Measurements from ENCODE around the gene SDK1.
"Not testable (repeated sequence)": the region's sequence is repeated elsewhere in the genome, so short reads cannot be mapped to it uniquely, and the experiment has no call there.

The SDK1 gene

GRCh38 chr7:3738964-3739363 is 437.9 kb downstream of the SDK1 start:
- H3K9me3 Mint-ChIP-seq, result peaks cover 13% of the 10 kb centered on the region
- H3K4me1 Mint-ChIP-seq, result no peaks in the 10 kb centered on the region
- DNase-seq (ENCODE audit: low spot score in 2 of 2), result no peak
- ATAC-seq (replicated peaks; ENCODE audit: extremely low read depth, poor library complexity, severe bottlenecking), result no peak
- no peak overlapping the region for H3K27ac Mint-ChIP-seq (ENCODE audit: low read depth)
- peaks cover 49% of the 10 kb centered on the region for H3K27me3 Mint-ChIP-seq
- no peaks in the 10 kb centered on the region for H3K36me3 Mint-ChIP-seq (ENCODE audit: insufficient read depth)
- no peak overlapping the region for H3K4me3 Mint-ChIP-seq

GRCh38 chr7:3739983-3740382 is 438.9 kb downstream of the SDK1 start:
- Mint-ChIP-seq H3K27ac (ENCODE audit: low read depth) (no peak overlapping the region), H3K27me3 (peaks cover 56% of the 10 kb centered on the region), H3K36me3 (ENCODE audit: insufficient read depth) (no peaks in the 10 kb centered on the region), H3K4me3 (no peak overlapping the region), H3K9me3 (peaks cover 13% of the 10 kb centered on the region), H3K4me1 (no peaks in the 10 kb centered on the region)
- ATAC-seq (replicated peaks; ENCODE audit: extremely low read depth, poor library complexity, severe bottlenecking), result no peak
- DNase-seq (ENCODE audit: low spot score in 2 of 2), result no peak

GRCh38 chr7:3747467-3747866 is 446.4 kb downstream of the SDK1 start:
- no peak overlapping the region for H3K4me3 Mint-ChIP-seq
- no peaks in the 10 kb centered on the region for H3K9me3 Mint-ChIP-seq
- H3K27ac Mint-ChIP-seq (ENCODE audit: low read depth), result no peak overlapping the region
- no peaks in the 10 kb centered on the region for H3K4me1 Mint-ChIP-seq
- H3K27me3 Mint-ChIP-seq, result peaks cover 33% of the 10 kb centered on the region
- ATAC-seq (replicated peaks; ENCODE audit: extremely low read depth, poor library complexity, severe bottlenecking) (no peak), DNase-seq (ENCODE audit: low spot score in 2 of 2) (no peak)
- no peaks in the 10 kb centered on the region for H3K36me3 Mint-ChIP-seq (ENCODE audit: insufficient read depth)

GRCh38 chr7:3748389-3748788 is 447.3 kb downstream of the SDK1 start:
- Mint-ChIP-seq H3K36me3 (ENCODE audit: insufficient read depth) (no peaks in the 10 kb centered on the region), H3K4me3 (no peak overlapping the region), H3K4me1 (no peaks in the 10 kb centered on the region), H3K27me3 (peaks cover 29% of the 10 kb centered on the region), H3K27ac (ENCODE audit: low read depth) (no peak overlapping the region), H3K9me3 (no peaks in the 10 kb centered on the region)
- ATAC-seq (replicated peaks; ENCODE audit: extremely low read depth, poor library complexity, severe bottlenecking) (no peak), DNase-seq (ENCODE audit: low spot score in 2 of 2) (no peak)

- H3K4me3 Mint-ChIP-seq, result no peak overlapping the region
- no peaks in the 10 kb centered on the region for H3K36me3 Mint-ChIP-seq (ENCODE audit: insufficient read depth)
- H3K4me1 Mint-ChIP-seq, result no peaks in the 10 kb centered on the region
- DNase-seq (ENCODE audit: low spot score in 2 of 2) (no peak), ATAC-seq (replicated peaks; ENCODE audit: extremely low read depth, poor library complexity, severe bottlenecking) (no peak)
- no peaks in the 10 kb centered on the region for H3K9me3 Mint-ChIP-seq
- H3K27ac Mint-ChIP-seq (ENCODE audit: low read depth), result no peak overlapping the region
- peaks cover 19% of the 10 kb centered on the region for H3K27me3 Mint-ChIP-seq
These were observed 452.8 kb downstream of the SDK1 start for GRCh38 chr7:3753868-3754267.

- Mint-ChIP-seq H3K27ac (ENCODE audit: low read depth) (no peak overlapping the region), H3K27me3 (peaks cover 20% of the 10 kb centered on the region), H3K4me1 (no peaks in the 10 kb centered on the region), H3K4me3 (no peak overlapping the region), H3K36me3 (ENCODE audit: insufficient read depth) (no peaks in the 10 kb centered on the region), H3K9me3 (no peaks in the 10 kb centered on the region)
- ATAC-seq (replicated peaks; ENCODE audit: extremely low read depth, poor library complexity, severe bottlenecking) (no peak), DNase-seq (ENCODE audit: low spot score in 2 of 2) (no peak)
These were observed 453.7 kb downstream of the SDK1 start for GRCh38 chr7:3754493-3755341.

GRCh38 chr7:3755778-3756453 is 454.9 kb downstream of the SDK1 start:
- not testable (repeated sequence) for ATAC-seq (replicated peaks; ENCODE audit: extremely low read depth, poor library complexity, severe bottlenecking); H3K36me3 Mint-ChIP-seq (ENCODE audit: insufficient read depth); H3K4me1 Mint-ChIP-seq; H3K4me3 Mint-ChIP-seq; H3K27ac Mint-ChIP-seq (ENCODE audit: low read depth); DNase-seq (ENCODE audit: low spot score in 2 of 2); H3K9me3 Mint-ChIP-seq
- peaks cover 32% of the 10 kb centered on the region for H3K27me3 Mint-ChIP-seq

- Mint-ChIP-seq H3K4me3 (no peak overlapping the region), H3K27me3 (peaks cover 38% of the 10 kb centered on the region), H3K27ac (ENCODE audit: low read depth) (no peak overlapping the region), H3K36me3 (ENCODE audit: insufficient read depth) (no peaks in the 10 kb centered on the region), H3K9me3 (no peaks in the 10 kb centered on the region), H3K4me1 (no peaks in the 10 kb centered on the region)
- no peak for DNase-seq (ENCODE audit: low spot score in 2 of 2)
- ATAC-seq (replicated peaks; ENCODE audit: extremely low read depth, poor library complexity, severe bottlenecking), result no peak
These were observed 456.0 kb downstream of the SDK1 start for GRCh38 chr7:3757059-3757458.

GRCh38 chr7:3760651-3761050 is 459.6 kb downstream of the SDK1 start:
- ATAC-seq (replicated peaks; ENCODE audit: extremely low read depth, poor library complexity, severe bottlenecking), result no peak

GRCh38 chr7:3762146-3762831 is 461.2 kb downstream of the SDK1 start:
- no peak overlapping the region for H3K4me3 Mint-ChIP-seq

More at GRCh38 chr7:3760651-3761050, 459.6 kb downstream of the SDK1 start:
- H3K4me3 Mint-ChIP-seq, result no peak overlapping the region
- no peak overlapping the region for H3K27ac Mint-ChIP-seq (ENCODE audit: low read depth)
- H3K9me3 Mint-ChIP-seq, result no peaks in the 10 kb centered on the region
- no peak for DNase-seq (ENCODE audit: low spot score in 2 of 2)
- no peaks in the 10 kb centered on the region for H3K36me3 Mint-ChIP-seq (ENCODE audit: insufficient read depth)
- H3K4me1 Mint-ChIP-seq, result no peaks in the 10 kb centered on the region
- peaks cover 38% of the 10 kb centered on the region for H3K27me3 Mint-ChIP-seq

GRCh38 chr7:3767917-3768777 is 467.1 kb downstream of the SDK1 start:
- H3K27ac Mint-ChIP-seq (ENCODE audit: low read depth), result no peak overlapping the region
- no peaks in the 10 kb centered on the region for H3K4me1 Mint-ChIP-seq
- DNase-seq (ENCODE audit: low spot score in 2 of 2) (no peak), ATAC-seq (replicated peaks; ENCODE audit: extremely low read depth, poor library complexity, severe bottlenecking) (no peak)
- H3K27me3 Mint-ChIP-seq, result peaks cover 25% of the 10 kb centered on the region
- H3K4me3 Mint-ChIP-seq, result no peak overlapping the region
- H3K9me3 Mint-ChIP-seq, result no peaks in the 10 kb centered on the region
- H3K36me3 Mint-ChIP-seq (ENCODE audit: insufficient read depth), result no peaks in the 10 kb centered on the region

More at GRCh38 chr7:3762146-3762831, 461.2 kb downstream of the SDK1 start:
- peaks cover 41% of the 10 kb centered on the region for H3K27me3 Mint-ChIP-seq
- no peaks in the 10 kb centered on the region for H3K4me1 Mint-ChIP-seq
- DNase-seq (ENCODE audit: low spot score in 2 of 2), result no peak
- no peak for ATAC-seq (replicated peaks; ENCODE audit: extremely low read depth, poor library complexity, severe bottlenecking)
- H3K27ac Mint-ChIP-seq (ENCODE audit: low read depth), result no peak overlapping the region
- no peaks in the 10 kb centered on the region for H3K36me3 Mint-ChIP-seq (ENCODE audit: insufficient read depth)
- H3K9me3 Mint-ChIP-seq, result no peaks in the 10 kb centered on the region

GRCh38 chr7:3771906-3772305 is 470.9 kb downstream of the SDK1 start:
- no peaks in the 10 kb centered on the region for H3K9me3 Mint-ChIP-seq
- H3K4me3 Mint-ChIP-seq, result no peak overlapping the region

More at GRCh38 chr7:3771906-3772305, 470.9 kb downstream of the SDK1 start:
- H3K27ac Mint-ChIP-seq (ENCODE audit: low read depth), result no peak overlapping the region
- ATAC-seq (replicated peaks; ENCODE audit: extremely low read depth, poor library complexity, severe bottlenecking) (no peak), DNase-seq (ENCODE audit: low spot score in 2 of 2) (no peak)
- H3K36me3 Mint-ChIP-seq (ENCODE audit: insufficient read depth), result no peaks in the 10 kb centered on the region
- no peaks in the 10 kb centered on the region for H3K4me1 Mint-ChIP-seq
- peaks cover 39% of the 10 kb centered on the region for H3K27me3 Mint-ChIP-seq

Measured in central memory CD8-positive, alpha-beta T cell (primary cell).